PFSK-1 (cell line): ENCODE measurements around the gene RHOC.

Experiments
- POLR2AphosphoS5 ChIP-seq: IDR thresholded peaks from 2 replicates; pipeline ENCODE4 v1.6.1; 2012; ENCODE audit warnings: low read depth, mild to moderate bottlenecking, control low read depth, low read length, moderate library complexity
- REST ChIP-seq, 2 experiments: IDR thresholded peaks; 2 replicates each; pipeline versions ENCODE4 v1.6.1 to v1.8.0; 2011 to 2012; ENCODE audit warnings: low read depth in 2 of 2, low read length in 2 of 2, control low read depth in 1 of 2, inconsistent platforms in 1 of 2, mild to moderate bottlenecking in 1 of 2, moderate library complexity in 1 of 2; ENCODE audit not compliant: insufficient read depth in 1 of 2
- SIN3A ChIP-seq: IDR thresholded peaks from 2 replicates; pipeline ENCODE4 v1.6.1; 2012; ENCODE audit warnings: mild to moderate bottlenecking, low read length, moderate library complexity, borderline replicate concordance; ENCODE audit not compliant: insufficient read depth
- TAF1 ChIP-seq: IDR thresholded peaks from 2 replicates; pipeline ENCODE4 v1.6.1; 2012; ENCODE audit warnings: low read length, control low read depth, borderline replicate concordance; ENCODE audit not compliant: insufficient read depth

GRCh38 chr1:112707221-112708001, 484 bp upstream of the RHOC start:
- peak; percentile 60; the same call in 1 of the 2 replicates for TF ChIP-seq POLR2AphosphoS5
- no peak; a peak in 1 of 4 replicates for TF ChIP-seq REST (IDR thresholded peaks at IDR 0.05; ENCODE audit: insufficient read depth in 1 of 2, low read depth in 2 of 2, low read length in 2 of 2)
- TF ChIP-seq TAF1, result no peak
- no peak for TF ChIP-seq SIN3A
